HepG2 (cell line): ENCODE measurements around the gene GTF2H4. TPM values are rescaled to one million over a fixed set of nuclear protein-coding genes. Genes with fewer than 3 reads are reported as not detected.
A peak's percentile ranks its signal among the peaks of the same experiment; 100 is the strongest.

ENCODE experiments used
- ARNT2 ChIP-seq: sonication (generic); formaldehyde crosslinking; IDR thresholded peaks from 2 replicates; pipeline ENCODE4 v1.8.0; 2022; ENCODE audit warnings: mild to moderate bottlenecking, low read depth, missing genetic modification reagents, moderate library complexity
- ATF7 ChIP-seq, 2 experiments: fragments of 450-650 bp in 1 of 2; sonication (generic) in 1 of 2; formaldehyde crosslinking in 1 of 2; IDR thresholded peaks; 2 replicates each; pipeline versions ENCODE4 v1.4.0 to v1.6.1; 2016 to 2020; ENCODE audit warnings: antibody characterized with exemption in 1 of 2, mild to moderate bottlenecking in 1 of 2, missing genetic modification reagents in 1 of 2
- DNMT3B ChIP-seq: conservative IDR thresholded peaks from 2 replicates; pipeline ENCODE4 v1.6.1; 2016; ENCODE audit warnings: missing biosample characterization, control low read depth
- KLF16 ChIP-seq, 2 experiments: sonication (generic) in 1 of 2; formaldehyde crosslinking in 1 of 2; IDR thresholded peaks; 2 replicates each; pipeline versions ENCODE4 v1.6.1 to v1.8.0; 2016 to 2023; ENCODE audit warnings: missing genetic modification reagents in 2 of 2, missing compliant biosample characterization in 1 of 2
- MLLT10 ChIP-seq: sonication (generic); formaldehyde crosslinking; IDR thresholded peaks from 2 replicates; pipeline ENCODE4 v1.4.0; 2020; ENCODE audit warnings: missing genetic modification reagents
- PAF1 ChIP-seq: IDR thresholded peaks from 2 replicates; pipeline ENCODE4 v1.6.1; 2016; ENCODE audit warnings: missing genetic modification reagents, missing compliant biosample characterization
- RBAK ChIP-seq: sonication (generic); formaldehyde crosslinking; IDR thresholded peaks from 2 replicates; pipeline ENCODE4 v1.5.1; 2020; ENCODE audit warnings: mild to moderate bottlenecking, missing genetic modification reagents
- SMAD9 ChIP-seq: sonication (generic); formaldehyde crosslinking; IDR thresholded peaks from 2 replicates; pipeline ENCODE4 v1.5.1; 2020; ENCODE audit warnings: mild to moderate bottlenecking, missing genetic modification reagents
- ZEB1 ChIP-seq: IDR thresholded peaks from 2 replicates; pipeline ENCODE4 v1.6.1; 2012; ENCODE audit warnings: mild to moderate bottlenecking, low read depth, inconsistent platforms; ENCODE audit not compliant: insufficient replicate concordance
- ZMYM3 ChIP-seq: sonication (generic); formaldehyde crosslinking; IDR thresholded peaks from 2 replicates; pipeline ENCODE4 v1.5.1; 2020; ENCODE audit warnings: mild to moderate bottlenecking, missing genetic modification reagents
- ZNF496 ChIP-seq: sonication (generic); formaldehyde crosslinking; IDR thresholded peaks from 2 replicates; pipeline ENCODE4 v1.8.1; 2023; ENCODE audit warnings: mild to moderate bottlenecking, moderate library complexity, missing genetic modification reagents; ENCODE audit not compliant: insufficient replicate concordance
- ZNF547 ChIP-seq: sonication (generic); formaldehyde crosslinking; IDR thresholded peaks from 2 replicates; pipeline ENCODE4 v1.5.1; 2020; ENCODE audit warnings: mild to moderate bottlenecking, missing genetic modification reagents
- ZNF572 ChIP-seq: sonication (generic); formaldehyde crosslinking; IDR thresholded peaks from 2 replicates; pipeline ENCODE4 v1.5.1; 2020; ENCODE audit warnings: mild to moderate bottlenecking, missing genetic modification reagents
- ZNF670 ChIP-seq: sonication (generic); formaldehyde crosslinking; IDR thresholded peaks from 2 replicates; pipeline ENCODE4 v1.8.0; 2022; ENCODE audit warnings: mild to moderate bottlenecking, missing genetic modification reagents, borderline replicate concordance
- ZNF772 ChIP-seq: sonication (generic); formaldehyde crosslinking; IDR thresholded peaks from 2 replicates; pipeline ENCODE4 v1.5.0; 2020; ENCODE audit warnings: mild to moderate bottlenecking, missing genetic modification reagents
- ZNF777 ChIP-seq: sonication (generic); formaldehyde crosslinking; IDR thresholded peaks from 2 replicates; pipeline ENCODE4 v1.4.0; 2020; ENCODE audit warnings: missing genetic modification reagents
- polyA plus RNA-seq, 8 experiments: library from polyadenylated mRNA; depleted of rRNA in 3 of 8; stranded (reverse) in 7 of 8; unstranded in 1 of 8; fragments of >200 nt; fragmentation: Illumina TruSeq in 4 of 8; extraction: Trizol in 4 of 8; gene quantifications; 2 replicates each; pipeline versions ENCODE4 v1.2.1 to v1.2.3, GENCODE V29; 2011 to 2016; ENCODE audit warnings: low read depth in 4 of 8, missing spikeins in 1 of 8, mixed read lengths in 1 of 8; ENCODE audit not compliant: insufficient read depth in 1 of 8
- total RNA-seq, 5 experiments: library from RNA; depleted of rRNA; stranded (reverse); fragments of >200 nt; fragmentation: Illumina TruSeq; extraction: Trizol; gene quantifications; 2 replicates each; pipeline ENCODE4 v1.2.3, GENCODE V29; 2016; ENCODE audit warnings: low read depth in 1 of 5
- TF ChIP-seq, protein P1 (sequence below): IDR thresholded peaks from 2 replicates; pipeline ENCODE4 v1.6.1; 2012; ENCODE audit warnings: low read depth, low read length, improper control_type of control experiment
- TF ChIP-seq, protein P2 (sequence below): sonication (generic); formaldehyde crosslinking; IDR thresholded peaks from 2 replicates; pipeline ENCODE4 v1.4.0; 2020; ENCODE audit warnings: missing genetic modification reagents
- TF ChIP-seq, protein P3 (sequence below): sonication (generic); formaldehyde crosslinking; IDR thresholded peaks from 2 replicates; pipeline ENCODE4 v1.4.0; 2020; ENCODE audit warnings: missing genetic modification reagents, borderline replicate concordance
- TF ChIP-seq, protein P4 (sequence below): IDR thresholded peaks from 2 replicates; pipeline ENCODE4 v1.6.1; 2016; ENCODE audit warnings: missing compliant biosample characterization, missing genetic modification reagents, borderline replicate concordance
- TF ChIP-seq, protein P5 (sequence below): sonication (generic); formaldehyde crosslinking; IDR thresholded peaks from 2 replicates; pipeline ENCODE4 v1.4.0; 2020; ENCODE audit warnings: missing genetic modification reagents

Gene GTF2H4
- total and polyA plus RNA-seq, 2 of the 13 experiments (the other 11 are each of a cell fraction or from before 2014, with no cell fraction given): 15.9 to 49.3 TPM

DNA sequence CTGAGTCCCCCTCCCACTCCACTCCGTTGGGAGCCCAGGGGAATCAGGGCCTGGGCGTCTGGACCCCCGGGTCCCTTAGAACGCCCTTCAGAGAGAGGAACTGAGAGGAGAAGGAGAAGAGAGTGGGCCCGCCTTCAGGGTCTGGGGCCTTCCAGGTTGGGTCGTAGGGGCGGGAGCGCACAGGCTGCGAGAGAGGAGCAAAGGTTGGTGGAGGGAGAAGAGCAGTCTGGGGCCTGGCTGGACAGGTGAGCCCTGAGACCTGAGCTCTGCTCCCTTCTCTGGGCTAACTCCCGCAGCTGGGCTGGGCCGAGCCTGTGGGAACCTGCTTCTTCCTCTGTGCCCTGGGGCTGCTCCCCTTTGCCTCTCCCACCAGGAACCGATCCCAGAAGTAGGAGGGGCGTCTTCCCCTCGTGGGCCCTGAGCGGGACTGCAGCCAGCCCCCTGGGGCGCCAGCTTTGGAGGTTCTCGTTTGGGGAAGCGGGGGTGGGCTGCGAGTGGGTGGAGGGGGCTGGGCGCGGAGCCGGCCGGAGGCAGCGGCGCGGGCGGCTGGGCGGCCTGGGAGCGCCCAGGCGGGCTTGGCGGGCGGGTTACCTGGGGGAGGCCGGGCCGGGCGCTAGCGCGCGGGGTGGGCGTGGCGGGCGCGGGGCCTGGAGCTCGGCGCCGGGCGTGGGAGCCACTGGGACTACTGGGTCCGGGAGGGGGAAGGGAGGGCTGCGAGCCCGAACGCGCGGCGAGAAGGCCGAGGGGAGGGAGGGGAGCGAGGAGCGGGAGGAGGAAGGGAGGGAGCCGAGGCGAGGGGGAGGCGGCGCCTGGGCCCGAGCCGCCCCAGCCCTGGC lies 24.1 kb upstream of the GTF2H4 start, which contains the start of gene DDR1 (continued):
- TF ChIP-seq, protein P1, sequence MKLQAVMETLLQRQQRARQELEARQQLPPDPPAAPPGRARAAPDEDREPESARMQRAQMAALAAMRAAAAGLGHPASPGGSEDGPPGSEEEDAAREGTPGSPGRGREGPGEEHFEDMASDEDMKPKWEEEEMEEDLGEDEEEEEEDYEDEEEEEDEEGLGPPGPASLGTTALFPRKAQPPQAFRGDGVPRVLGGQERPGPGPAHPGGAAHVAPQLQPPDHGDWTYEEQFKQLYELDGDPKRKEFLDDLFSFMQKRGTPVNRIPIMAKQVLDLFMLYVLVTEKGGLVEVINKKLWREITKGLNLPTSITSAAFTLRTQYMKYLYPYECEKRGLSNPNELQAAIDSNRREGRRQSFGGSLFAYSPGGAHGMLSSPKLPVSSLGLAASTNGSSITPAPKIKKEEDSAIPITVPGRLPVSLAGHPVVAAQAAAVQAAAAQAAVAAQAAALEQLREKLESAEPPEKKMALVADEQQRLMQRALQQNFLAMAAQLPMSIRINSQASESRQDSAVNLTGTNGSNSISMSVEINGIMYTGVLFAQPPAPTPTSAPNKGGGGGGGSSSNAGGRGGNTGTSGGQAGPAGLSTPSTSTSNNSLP: no peak
- no peak for TF ChIP-seq MLLT10 (CRISPR knock-in tag)
- 0 out of 2 replicates have a peak, but pooled peaks have one; percentile 41 for TF ChIP-seq ZNF772
- TF ChIP-seq SMAD9: no peak
- TF ChIP-seq, protein P2, sequence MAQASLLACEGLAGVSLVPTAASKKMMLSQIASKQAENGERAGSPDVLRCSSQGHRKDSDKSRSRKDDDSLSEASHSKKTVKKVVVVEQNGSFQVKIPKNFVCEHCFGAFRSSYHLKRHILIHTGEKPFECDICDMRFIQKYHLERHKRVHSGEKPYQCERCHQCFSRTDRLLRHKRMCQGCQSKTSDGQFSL (CRISPR knock-in tag): no peak
- no peak for TF ChIP-seq RBAK
- no peak for TF ChIP-seq ZNF572
- TF ChIP-seq, protein P3, sequence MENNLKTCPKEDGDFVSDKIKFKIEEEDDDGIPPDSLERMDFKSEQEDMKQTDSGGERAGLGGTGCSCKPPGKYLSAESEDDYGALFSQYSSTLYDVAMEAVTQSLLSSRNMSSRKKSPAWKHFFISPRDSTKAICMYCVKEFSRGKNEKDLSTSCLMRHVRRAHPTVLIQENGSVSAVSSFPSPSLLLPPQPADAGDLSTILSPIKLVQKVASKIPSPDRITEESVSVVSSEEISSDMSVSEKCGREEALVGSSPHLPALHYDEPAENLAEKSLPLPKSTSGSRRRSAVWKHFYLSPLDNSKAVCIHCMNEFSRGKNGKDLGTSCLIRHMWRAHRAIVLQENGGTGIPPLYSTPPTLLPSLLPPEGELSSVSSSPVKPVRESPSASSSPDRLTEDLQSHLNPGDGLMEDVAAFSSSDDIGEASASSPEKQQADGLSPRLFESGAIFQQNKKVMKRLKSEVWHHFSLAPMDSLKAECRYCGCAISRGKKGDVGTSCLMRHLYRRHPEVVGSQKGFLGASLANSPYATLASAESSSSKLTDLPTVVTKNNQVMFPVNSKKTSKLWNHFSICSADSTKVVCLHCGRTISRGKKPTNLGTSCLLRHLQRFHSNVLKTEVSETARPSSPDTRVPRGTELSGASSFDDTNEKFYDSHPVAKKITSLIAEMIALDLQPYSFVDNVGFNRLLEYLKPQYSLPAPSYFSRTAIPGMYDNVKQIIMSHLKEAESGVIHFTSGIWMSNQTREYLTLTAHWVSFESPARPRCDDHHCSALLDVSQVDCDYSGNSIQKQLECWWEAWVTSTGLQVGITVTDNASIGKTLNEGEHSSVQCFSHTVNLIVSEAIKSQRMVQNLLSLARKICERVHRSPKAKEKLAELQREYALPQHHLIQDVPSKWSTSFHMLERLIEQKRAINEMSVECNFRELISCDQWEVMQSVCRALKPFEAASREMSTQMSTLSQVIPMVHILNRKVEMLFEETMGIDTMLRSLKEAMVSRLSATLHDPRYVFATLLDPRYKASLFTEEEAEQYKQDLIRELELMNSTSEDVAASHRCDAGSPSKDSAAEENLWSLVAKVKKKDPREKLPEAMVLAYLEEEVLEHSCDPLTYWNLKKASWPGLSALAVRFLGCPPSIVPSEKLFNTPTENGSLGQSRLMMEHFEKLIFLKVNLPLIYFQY (CRISPR knock-in tag): no peak; the same call in 1 of the 2 replicates
- no peak for TF ChIP-seq ZNF496 (CRISPR knock-in tag)
- TF ChIP-seq, protein P4, sequence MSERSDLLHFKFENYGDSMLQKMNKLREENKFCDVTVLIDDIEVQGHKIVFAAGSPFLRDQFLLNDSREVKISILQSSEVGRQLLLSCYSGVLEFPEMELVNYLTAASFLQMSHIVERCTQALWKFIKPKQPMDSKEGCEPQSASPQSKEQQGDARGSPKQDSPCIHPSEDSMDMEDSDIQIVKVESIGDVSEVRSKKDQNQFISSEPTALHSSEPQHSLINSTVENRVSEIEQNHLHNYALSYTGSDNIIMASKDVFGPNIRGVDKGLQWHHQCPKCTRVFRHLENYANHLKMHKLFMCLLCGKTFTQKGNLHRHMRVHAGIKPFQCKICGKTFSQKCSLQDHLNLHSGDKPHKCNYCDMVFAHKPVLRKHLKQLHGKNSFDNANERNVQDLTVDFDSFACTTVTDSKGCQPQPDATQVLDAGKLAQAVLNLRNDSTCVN (CRISPR knock-in tag): no peak
- TF ChIP-seq ZNF670 (CRISPR knock-in tag): no peak
- TF ChIP-seq ATF7 (IDR thresholded peaks at IDR 0.05): no peak
- 0 out of 2 replicates have a peak, but pooled peaks have one; percentile 20 for TF ChIP-seq ATF7 (CRISPR knock-in tag; IDR thresholded peaks at IDR 0.05)
- TF ChIP-seq ZNF547 (CRISPR knock-in tag): peak; percentile 54; the same call in 1 of the 2 replicates
- TF ChIP-seq PAF1 (CRISPR knock-in tag): no peak
- no peak for TF ChIP-seq ARNT2 (CRISPR knock-in tag)
- no peak for TF ChIP-seq DNMT3B
- peak; percentile 25; the same call in 1 of the 2 replicates for TF ChIP-seq ZMYM3 (CRISPR knock-in tag)
- no peak for TF ChIP-seq KLF16 (CRISPR knock-in tag; IDR thresholded peaks at IDR 0.05)
- TF ChIP-seq, protein P5, sequence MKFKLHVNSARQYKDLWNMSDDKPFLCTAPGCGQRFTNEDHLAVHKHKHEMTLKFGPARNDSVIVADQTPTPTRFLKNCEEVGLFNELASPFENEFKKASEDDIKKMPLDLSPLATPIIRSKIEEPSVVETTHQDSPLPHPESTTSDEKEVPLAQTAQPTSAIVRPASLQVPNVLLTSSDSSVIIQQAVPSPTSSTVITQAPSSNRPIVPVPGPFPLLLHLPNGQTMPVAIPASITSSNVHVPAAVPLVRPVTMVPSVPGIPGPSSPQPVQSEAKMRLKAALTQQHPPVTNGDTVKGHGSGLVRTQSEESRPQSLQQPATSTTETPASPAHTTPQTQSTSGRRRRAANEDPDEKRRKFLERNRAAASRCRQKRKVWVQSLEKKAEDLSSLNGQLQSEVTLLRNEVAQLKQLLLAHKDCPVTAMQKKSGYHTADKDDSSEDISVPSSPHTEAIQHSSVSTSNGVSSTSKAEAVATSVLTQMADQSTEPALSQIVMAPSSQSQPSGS (CRISPR knock-in tag): no peak
- peak; percentile 76 for TF ChIP-seq ZEB1
- no peak for TF ChIP-seq ZNF777 (CRISPR knock-in tag)
